GM18511 (cell line): ENCODE results near the gene VSX1.

ENCODE experiments used
- ATAC-seq: cut with Tn5 transposase; IDR thresholded peaks from one replicate; pipeline ENCODE4 v1.9.1; 2021; ENCODE audit warnings: mild to moderate bottlenecking, moderate library complexity; ENCODE audit not compliant: unreplicated experiment

Gene VSX1

GRCh38 chr20:25066386-25066785 is 15.6 kb downstream of the VSX1 start:
- ATAC-seq: no peak

- ATAC-seq: peak; percentile 86
These were observed 16.2 kb downstream of the VSX1 start for GRCh38 chr20:25065625-25066338.

- no peak for ATAC-seq
These were observed 16.8 kb downstream of the VSX1 start for GRCh38 chr20:25065072-25065624.

- no peak for ATAC-seq
These were observed 17.3 kb downstream of the VSX1 start for GRCh38 chr20:25064561-25065071.

- no peak for ATAC-seq
These were observed 18.0 kb downstream of the VSX1 start for GRCh38 chr20:25063981-25064380.

GRCh38 chr20:25063546-25063945 is 18.4 kb downstream of the VSX1 start:
- no peak for ATAC-seq

GRCh38 chr20:25062841-25063240 is 19.1 kb downstream of the VSX1 start:
- ATAC-seq: no peak

GRCh38 chr20:25061821-25062530 is 20.0 kb downstream of the VSX1 start:
- no peak for ATAC-seq

- ATAC-seq: no peak
These were observed 20.7 kb downstream of the VSX1 start for GRCh38 chr20:25061103-25061799.

GRCh38 chr20:25059866-25060465 is 22.0 kb downstream of the VSX1 start:
- ATAC-seq: no peak

GRCh38 chr20:25058847-25059810 is 22.8 kb downstream of the VSX1 start:
- ATAC-seq: no peak

- peak; percentile 69 for ATAC-seq
These were observed 23.7 kb downstream of the VSX1 start, which contains the start of gene ACSS1 for GRCh38 chr20:25058051-25058846. Gene ACSS1, minus strand, starts transcription at chr20:25058139. Its CDS starts 37 bp downstream, at chr20:25058102.

GRCh38 chr20:25057234-25058050 is 24.5 kb downstream of the VSX1 start:
- ATAC-seq: peak; percentile 35

- peak; percentile 29 for ATAC-seq
These were observed 25.2 kb downstream of the VSX1 start for GRCh38 chr20:25056690-25057233.

- no peak for ATAC-seq
These were observed 26.0 kb downstream of the VSX1 start for GRCh38 chr20:25055711-25056495.

- ATAC-seq: no peak
These were observed 26.8 kb downstream of the VSX1 start for GRCh38 chr20:25054995-25055629.
